C4-2B (cell line): ENCODE data around the gene CTNNA2.
"Not testable (repeated sequence)": the region's sequence is repeated elsewhere in the genome, so short reads cannot be mapped to it uniquely, and the experiment has no call there.

ENCODE experiments used
- H3K27ac ChIP-seq: fragments of 450-650 bp; 2 replicates; pipeline ENCODE4 v1.5.1; 2017
- CTCF ChIP-seq: fragments of 450-650 bp; conservative IDR thresholded peaks from 2 replicates; pipeline ENCODE4 v1.5.1; 2017; ENCODE audit warnings: mild to moderate bottlenecking
- ZFX ChIP-seq: fragments of 450-650 bp; IDR thresholded peaks from 2 replicates; pipeline ENCODE4 v1.6.1; 2017

Gene CTNNA2

GRCh38 chr2:80145499-80145898 lies 632.6 kb downstream of the CTNNA2 start:
- H3K27ac ChIP-seq, result no peak overlapping the region
- TF ChIP-seq CTCF, result no peak
- no peak for TF ChIP-seq ZFX

- not testable (repeated sequence) for H3K27ac ChIP-seq
Measured at GRCh38 chr2:80146757-80147156, 633.9 kb downstream of the CTNNA2 start.

GRCh38 chr2:80147690-80148089 lies 634.8 kb downstream of the CTNNA2 start:
- TF ChIP-seq ZFX, result no peak
- no peak for TF ChIP-seq CTCF
- no peak overlapping the region for H3K27ac ChIP-seq

- no peak overlapping the region for H3K27ac ChIP-seq
- TF ChIP-seq CTCF, result no peak
- TF ChIP-seq ZFX, result no peak
Measured at GRCh38 chr2:80148906-80149305, 636.1 kb downstream of the CTNNA2 start.

- no peak overlapping the region for H3K27ac ChIP-seq
- TF ChIP-seq ZFX (no peak), CTCF (no peak)
Measured at GRCh38 chr2:80149991-80150390, 637.1 kb downstream of the CTNNA2 start.

- no peak for TF ChIP-seq ZFX
- TF ChIP-seq CTCF, result no peak
- no peak overlapping the region for H3K27ac ChIP-seq
Measured at GRCh38 chr2:80151248-80151647, 638.4 kb downstream of the CTNNA2 start.

GRCh38 chr2:80151651-80152050 lies 638.8 kb downstream of the CTNNA2 start:
- H3K27ac ChIP-seq, result no peak overlapping the region
- no peak for TF ChIP-seq ZFX
- TF ChIP-seq CTCF, result no peak

GRCh38 chr2:80153151-80153550 lies 640.3 kb downstream of the CTNNA2 start:
- H3K27ac ChIP-seq, result no peak overlapping the region
- TF ChIP-seq ZFX, result no peak
- no peak for TF ChIP-seq CTCF
